B cell (primary cell): ENCODE measurements around the gene SLC25A25. TPM values are rescaled to one million over a fixed set of nuclear protein-coding genes. Genes with fewer than 3 reads are reported as not detected.

Experiments used
- ATAC-seq: fragments of 200-7000 bp; cut with Tn5 transposase; one replicate; pipeline ENCODE4 v1.10.0; 2021; ENCODE audit warnings: low read depth, mild to moderate bottlenecking, moderate number of reproducible peaks, moderate library complexity
- CTCF ChIA-PET: fragments of 350-600 bp; sonication (Branson Sonifier 250); formaldehyde crosslinking; loops from one replicate; lab custom pipeline; 2021; ENCODE audit warnings: antibody characterized with exemption, inconsistent platforms; lab: Charles Lee
- POLR2A ChIA-PET: fragments of 350-600 bp; sonication (Branson Sonifier 250); formaldehyde crosslinking; loops from one replicate; lab custom pipeline; 2021; ENCODE audit warnings: antibody characterized with exemption; lab: Charles Lee
- DNase-seq: peaks from one replicate; pipeline ENCODE4 v3.0.0; 2013
- H2AFZ ChIP-seq: 2 replicates; pipeline ENCODE4 v1.6.1; 2012; ENCODE audit warnings: mild to moderate bottlenecking, low read depth, low read length; ENCODE audit not compliant: insufficient read depth, poor library complexity, severe bottlenecking
- H3K27ac ChIP-seq, 2 donors: 1 replicate in 1 of 2; 2 replicates in 1 of 2; pipeline ENCODE4 v1.5.1; 2012 to 2013; ENCODE audit warnings: low read length in 2 of 2, mild to moderate bottlenecking in 2 of 2, moderate library complexity in 1 of 2
- H3K27me3 ChIP-seq, 4 experiments: fragments of 200-600 bp in 1 of 4; sonication (generic) in 1 of 4; replicated peaks in 1 of 4; 1 replicate in 2 of 4; 2 replicates in 2 of 4; pipeline versions ENCODE4 v1.6.1 to v1.7.0; 2013 to 2016; ENCODE audit warnings: low read length in 3 of 4, mild to moderate bottlenecking in 2 of 4, mixed read lengths in 1 of 4, moderate library complexity in 1 of 4; ENCODE audit not compliant: insufficient read depth in 4 of 4, control insufficient read depth in 3 of 4; ENCODE audit errors: control extremely low read depth in 1 of 4
- H3K36me3 ChIP-seq, 2 experiments: replicated peaks in 1 of 2; 1 replicate in 1 of 2; 2 replicates in 1 of 2; pipeline versions ENCODE4 v1.6.1 to v1.7.1; 2013; ENCODE audit warnings: low read length in 1 of 2; ENCODE audit not compliant: insufficient read depth in 2 of 2, control insufficient read depth in 1 of 2; ENCODE audit errors: control extremely low read depth in 1 of 2, extremely low read depth in 1 of 2
- H3K4me1 ChIP-seq, 2 donors: fragments of 200-600 bp in 1 of 2; sonication (generic) in 1 of 2; 1 replicate in 1 of 2; 2 replicates in 1 of 2; pipeline versions ENCODE4 v1.5.1 to v1.6.1; 2013 to 2017; ENCODE audit warnings: low read length in 2 of 2; ENCODE audit not compliant: control insufficient read depth in 2 of 2, insufficient read depth in 2 of 2
- H3K4me2 ChIP-seq: replicated peaks from 2 replicates; pipeline ENCODE3; 2012; ENCODE audit warnings: mild to moderate bottlenecking, low read depth, low read length; ENCODE audit not compliant: poor library complexity, severe bottlenecking
- H3K4me3 ChIP-seq, 5 experiments: fragments of 200-600 bp in 1 of 5; sonication (generic) in 1 of 5; 1 replicate in 3 of 5; 2 replicates in 2 of 5; pipeline versions ENCODE4 v1.5.1 to v1.7.0; 2011 to 2016; ENCODE audit warnings: low read length in 4 of 5, mild to moderate bottlenecking in 4 of 5, low read depth in 2 of 5, control low read depth in 1 of 5, moderate library complexity in 1 of 5; ENCODE audit not compliant: insufficient read depth in 1 of 5; ENCODE audit errors: control extremely low read depth in 1 of 5, extremely low read depth in 1 of 5
- H3K79me2 ChIP-seq: fragments of 200-600 bp; sonication (generic); one replicate; pipeline ENCODE4 v1.6.0; 2016; ENCODE audit warnings: low read length; ENCODE audit not compliant: control insufficient read depth, insufficient read depth
- H3K9ac ChIP-seq: fragments of 200-600 bp; sonication (generic); 2 replicates; pipeline ENCODE4 v1.6.1; 2017; ENCODE audit warnings: mild to moderate bottlenecking, low read length, moderate library complexity
- H3K9me3 ChIP-seq, 3 donors: one replicate each; pipeline versions ENCODE4 v1.6.1 to v1.7.1; 2013; ENCODE audit warnings: low read length in 2 of 3; ENCODE audit not compliant: control insufficient read depth in 2 of 3, insufficient read depth in 1 of 3; ENCODE audit errors: control extremely low read depth in 1 of 3
- H4K20me1 ChIP-seq: 2 replicates; pipeline ENCODE4 v1.6.0; 2012; ENCODE audit warnings: mild to moderate bottlenecking, low read length; ENCODE audit not compliant: insufficient read depth, control insufficient read depth, poor library complexity, severe bottlenecking
- H3K27ac Mint-ChIP-seq: one replicate; pipeline ENCODE4 v1.8.0; 2021; ENCODE audit warnings: mixed read lengths
- H3K27me3 Mint-ChIP-seq: one replicate; pipeline ENCODE4 v1.8.0; 2021; ENCODE audit warnings: mixed read lengths
- H3K4me1 Mint-ChIP-seq: one replicate; pipeline ENCODE4 v1.8.0; 2021; ENCODE audit warnings: mixed read lengths
- H3K4me3 Mint-ChIP-seq: one replicate; pipeline ENCODE4 v1.8.0; 2021; ENCODE audit warnings: mixed read lengths
- H3K9me3 Mint-ChIP-seq: one replicate; pipeline ENCODE4 v1.8.0; 2022; ENCODE audit warnings: mixed read lengths; ENCODE audit not compliant: insufficient read depth
- EZH2 ChIP-seq: IDR thresholded peaks from 2 replicates; pipeline ENCODE4 v1.6.1; 2012; ENCODE audit warnings: borderline replicate concordance, low read depth, mild to moderate bottlenecking, moderate library complexity, low read length; ENCODE audit not compliant: insufficient read depth, poor library complexity, severe bottlenecking
- WGBS: methylation state at CpG from one replicate; pipeline ENCODE4 v1.1.5; 2013; ENCODE audit warnings: missing lambda C conversion rate; ENCODE audit not compliant: insufficient coverage; 5-methylcytosine and 5-hydroxymethylcytosine counted together
- intact Hi-C: fragments of 100-400 bp; cut with micrococcal nuclease; formaldehyde crosslinking; loops from one replicate; pipeline ENCODE4 v1.10.0; 2022
- polyA plus RNA-seq: library from polyadenylated mRNA; depleted of rRNA; stranded (reverse); fragments of >200 nt; gene quantifications from 2 replicates; pipeline ENCODE4 v1.2.3, GENCODE V29; 2012
- total RNA-seq, 2 donors: library from RNA; stranded (reverse); fragments of 120-200 nt in 1 of 2; gene quantifications; 1 replicate in 1 of 2; 2 replicates in 1 of 2; pipeline versions ENCODE4 v1.2.3 to v1.2.4, GENCODE V29; 2013 to 2022
- TF ChIP-seq, protein P1 (sequence below): fragments of 200-600 bp; IDR thresholded peaks from one replicate; pipeline ENCODE4 v1.8.0; 2022; ENCODE audit warnings: antibody characterized with exemption, mild to moderate bottlenecking

Gene SLC25A25
- total and polyA plus RNA-seq, 2 donors (not counting 1 experiment from before 2014, with no cell fraction given) = 12.1 to 18.6 TPM

DNA sequence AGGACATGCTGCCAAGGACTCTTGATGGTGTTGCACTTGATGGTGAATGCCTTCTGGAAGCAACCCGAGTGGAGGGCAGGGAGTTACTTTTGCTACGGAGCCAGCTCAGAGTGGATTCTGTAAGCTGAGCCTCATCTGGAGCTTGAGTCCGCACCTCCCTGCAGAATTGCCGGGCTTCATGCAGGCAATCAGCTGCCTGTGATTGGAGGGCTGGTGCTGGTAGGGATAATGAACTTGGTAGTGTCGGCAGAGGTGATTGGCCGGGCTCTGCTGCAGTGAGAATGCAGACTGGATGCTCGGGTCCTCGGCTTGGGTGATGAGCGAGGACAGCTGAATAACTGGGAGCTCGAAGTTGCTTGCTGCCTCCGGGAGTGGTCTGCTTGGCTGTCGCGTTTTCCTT, 23.1 kb downstream of the SLC25A25 start:
- Mint-ChIP-seq H3K4me3 (no peak overlapping the region), H3K27ac (peak overlapping the region; percentile 20)
- ATAC-seq = no peak

DNA sequence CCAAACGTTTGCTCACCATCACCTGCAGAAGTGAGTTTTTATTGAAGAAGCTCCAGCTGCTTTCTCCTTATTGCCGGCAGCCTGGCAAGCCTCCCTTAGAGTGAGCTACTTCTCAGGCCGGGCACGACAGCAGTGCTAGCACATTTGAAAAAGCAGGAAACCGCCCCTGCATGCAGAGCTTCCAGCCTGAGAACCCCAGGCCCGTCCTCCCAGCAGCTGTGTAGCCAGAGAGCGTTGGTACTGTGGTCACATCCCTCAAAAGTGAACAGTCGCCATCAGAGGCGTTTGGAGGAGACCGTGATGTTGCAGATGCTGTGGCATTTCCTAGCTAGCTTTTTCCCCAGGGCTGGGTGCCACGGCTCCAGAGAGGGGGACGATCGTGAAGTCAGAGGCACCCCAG, 23.5 kb downstream of the SLC25A25 start:
- H3K4me1 Mint-ChIP-seq = peaks cover 42% of the 10 kb centered on the region
- no peak overlapping the region for H3K4me2 ChIP-seq
- H3K27ac Mint-ChIP-seq = no peak overlapping the region

More for the DNA sequence above, 23.1 kb downstream of the SLC25A25 start:
- intact Hi-C loops = no loop called here
- no peaks in the 10 kb centered on the region for H3K27me3 Mint-ChIP-seq
- Histone ChIP-seq H3K9ac (no peak overlapping the region), H3K36me3 (peaks cover 2 to 4% of the 10 kb centered on the region in 2 experiments), H3K79me2 (peaks cover 74% of the 10 kb centered on the region), H3K27ac (no peak overlapping the region), H3K4me1 (peaks cover 31 to 39% of the 10 kb centered on the region in 2 donors), H3K9me3 (no peaks in the 10 kb centered on the region), H3K4me2 (no peak overlapping the region), H3K27me3 (no peaks in the 10 kb centered on the region), H2AFZ (no peak overlapping the region), H4K20me1 (peaks cover 57% of the 10 kb centered on the region), H3K4me3 (no peak overlapping the region)
- POLR2A ChIA-PET = interaction anchor here (0.6 kb wide), 1 partner anchor 110 kb away, joined by 3 read pairs; no protein-coding TSS in a partner anchor
- H3K9me3 Mint-ChIP-seq = no peaks in the 10 kb centered on the region
- CTCF ChIA-PET = interaction anchor here (0.9 to 5.7 kb wide), 3 partner anchors 9 to 56 kb away, joined by 3 to 44 read pairs (median 3); no protein-coding TSS in a partner anchor
- H3K4me1 Mint-ChIP-seq = peaks cover 39% of the 10 kb centered on the region
- TF ChIP-seq EZH2 = no peak
- TF ChIP-seq, protein P1, sequence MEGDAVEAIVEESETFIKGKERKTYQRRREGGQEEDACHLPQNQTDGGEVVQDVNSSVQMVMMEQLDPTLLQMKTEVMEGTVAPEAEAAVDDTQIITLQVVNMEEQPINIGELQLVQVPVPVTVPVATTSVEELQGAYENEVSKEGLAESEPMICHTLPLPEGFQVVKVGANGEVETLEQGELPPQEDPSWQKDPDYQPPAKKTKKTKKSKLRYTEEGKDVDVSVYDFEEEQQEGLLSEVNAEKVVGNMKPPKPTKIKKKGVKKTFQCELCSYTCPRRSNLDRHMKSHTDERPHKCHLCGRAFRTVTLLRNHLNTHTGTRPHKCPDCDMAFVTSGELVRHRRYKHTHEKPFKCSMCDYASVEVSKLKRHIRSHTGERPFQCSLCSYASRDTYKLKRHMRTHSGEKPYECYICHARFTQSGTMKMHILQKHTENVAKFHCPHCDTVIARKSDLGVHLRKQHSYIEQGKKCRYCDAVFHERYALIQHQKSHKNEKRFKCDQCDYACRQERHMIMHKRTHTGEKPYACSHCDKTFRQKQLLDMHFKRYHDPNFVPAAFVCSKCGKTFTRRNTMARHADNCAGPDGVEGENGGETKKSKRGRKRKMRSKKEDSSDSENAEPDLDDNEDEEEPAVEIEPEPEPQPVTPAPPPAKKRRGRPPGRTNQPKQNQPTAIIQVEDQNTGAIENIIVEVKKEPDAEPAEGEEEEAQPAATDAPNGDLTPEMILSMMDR = no peak
- DNase-seq = no peak
- WGBS = 97% methylated on average over 10 of the region's 13 CpGs

More for the DNA sequence above, 23.5 kb downstream of the SLC25A25 start:
- Mint-ChIP-seq H3K4me3 (no peak overlapping the region), H3K27me3 (no peaks in the 10 kb centered on the region), H3K9me3 (no peaks in the 10 kb centered on the region)
- H3K4me3 ChIP-seq = no peak overlapping the region
- 83% methylated on average over 11 of the region's 13 CpGs for WGBS
- ATAC-seq = no peak
- peaks cover 31 to 39% of the 10 kb centered on the region in 2 donors for H3K4me1 ChIP-seq
- no peaks in the 10 kb centered on the region for H3K27me3 ChIP-seq
- POLR2A ChIA-PET = interaction anchor here (0.6 to 1.2 kb wide), 2 partner anchors 24 to 110 kb away, joined by 3 to 4 read pairs; no protein-coding TSS in a partner anchor
- no peaks in the 10 kb centered on the region for H3K9me3 ChIP-seq
- H3K27ac ChIP-seq = no peak overlapping the region
- H3K79me2 ChIP-seq = peaks cover 74% of the 10 kb centered on the region
- DNase-seq = no peak
- TF ChIP-seq, protein P1 = no peak
- TF ChIP-seq EZH2 = no peak
- H4K20me1 ChIP-seq = peaks cover 57% of the 10 kb centered on the region
- H3K36me3 ChIP-seq = peaks cover 2 to 4% of the 10 kb centered on the region in 2 experiments
- CTCF ChIA-PET = interaction anchor here (0.9 to 5.7 kb wide), 4 partner anchors 9 to 56 kb away, joined by 3 to 44 read pairs (median 4); no protein-coding TSS in a partner anchor
- no peak overlapping the region for H2AFZ ChIP-seq
- no peak overlapping the region for H3K9ac ChIP-seq
- intact Hi-C loops = no loop called here
